Sigmoid colon (tissue), 4 donors: ENCODE measurements around the gene VBP1.

Experiments
- CTCF ChIP-seq, 4 experiments: fragments of 450-650 bp in 3 of 4; fragments of 200-600 bp in 1 of 4; IDR thresholded peaks; one replicate each; pipeline ENCODE4 v1.5.1; 2016 to 2019; ENCODE audit warnings: antibody characterized with exemption in 4 of 4, mild to moderate bottlenecking in 3 of 4, moderate library complexity in 2 of 4
- POLR2A ChIP-seq, 2 donors: fragments of 450-650 bp; IDR thresholded peaks; one replicate each; pipeline ENCODE4 v1.6.1; 2016; ENCODE audit warnings: antibody characterized with exemption in 2 of 2, mild to moderate bottlenecking in 2 of 2, moderate library complexity in 2 of 2
- POLR2AphosphoS5 ChIP-seq, 4 donors: sonication (generic); formaldehyde crosslinking; IDR thresholded peaks; one replicate each; pipeline ENCODE4 v1.6.1; 2017; ENCODE audit warnings: antibody characterized with exemption in 4 of 4

- TF ChIP-seq POLR2AphosphoS5 (IDR thresholded peaks at IDR 0.05) = no peak
- no peak for TF ChIP-seq CTCF (IDR thresholded peaks at IDR 0.05)
- TF ChIP-seq POLR2A (IDR thresholded peaks at IDR 0.05) = no peak
These were observed 730 bp downstream of the VBP1 start for GRCh38 chrX:155216940-155217440.
